ENCODE data around the gene KRTAP17-1.

Gene KRTAP17-1

DNA sequence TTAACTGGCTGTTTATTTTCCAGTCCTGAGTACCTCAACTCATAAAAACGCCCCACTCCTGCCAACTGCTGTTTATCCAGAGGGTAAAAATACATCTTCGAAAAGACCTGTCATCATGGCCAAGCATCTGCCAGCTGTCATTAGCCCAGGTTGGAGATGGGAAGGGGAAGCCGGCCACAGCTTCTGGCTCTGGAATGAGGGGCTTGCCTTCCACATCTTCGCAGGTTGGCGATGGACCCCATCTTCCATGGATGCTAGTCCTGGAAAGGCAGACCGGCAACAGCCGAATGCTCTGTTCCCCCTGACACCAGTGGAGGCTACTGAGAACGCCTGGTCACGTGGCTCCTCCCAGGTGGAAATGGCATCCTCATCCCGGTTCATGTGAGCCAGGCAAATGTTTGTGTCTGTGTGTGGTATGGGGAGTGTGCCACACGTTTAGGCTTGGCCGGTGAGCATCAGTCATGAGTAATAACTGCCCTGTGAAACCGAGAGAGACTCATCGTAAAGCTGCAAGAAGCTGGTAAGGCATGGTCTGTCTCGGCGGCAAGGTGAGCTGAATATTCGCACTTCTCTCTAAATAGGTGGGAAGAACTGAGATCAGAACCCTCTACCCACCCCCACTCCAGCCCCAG is 420 bp upstream of the KRTAP17-1 start:
- H3K9me3 Mint-ChIP-seq: peaks cover 25% of the 10 kb centered on the region
- no peak for DNase-seq
- H3K27me3 Mint-ChIP-seq (ENCODE audit: low read depth, poor library complexity): peaks cover 18% of the 10 kb centered on the region
- H3K4me1 Mint-ChIP-seq: no peaks in the 10 kb centered on the region
- no peak overlapping the region for H3K4me3 Mint-ChIP-seq
- peaks cover 5% of the 10 kb centered on the region for H3K36me3 Mint-ChIP-seq (ENCODE audit: low read depth)
- H3K27ac Mint-ChIP-seq: no peak overlapping the region
- TF ChIP-seq, protein P1, sequence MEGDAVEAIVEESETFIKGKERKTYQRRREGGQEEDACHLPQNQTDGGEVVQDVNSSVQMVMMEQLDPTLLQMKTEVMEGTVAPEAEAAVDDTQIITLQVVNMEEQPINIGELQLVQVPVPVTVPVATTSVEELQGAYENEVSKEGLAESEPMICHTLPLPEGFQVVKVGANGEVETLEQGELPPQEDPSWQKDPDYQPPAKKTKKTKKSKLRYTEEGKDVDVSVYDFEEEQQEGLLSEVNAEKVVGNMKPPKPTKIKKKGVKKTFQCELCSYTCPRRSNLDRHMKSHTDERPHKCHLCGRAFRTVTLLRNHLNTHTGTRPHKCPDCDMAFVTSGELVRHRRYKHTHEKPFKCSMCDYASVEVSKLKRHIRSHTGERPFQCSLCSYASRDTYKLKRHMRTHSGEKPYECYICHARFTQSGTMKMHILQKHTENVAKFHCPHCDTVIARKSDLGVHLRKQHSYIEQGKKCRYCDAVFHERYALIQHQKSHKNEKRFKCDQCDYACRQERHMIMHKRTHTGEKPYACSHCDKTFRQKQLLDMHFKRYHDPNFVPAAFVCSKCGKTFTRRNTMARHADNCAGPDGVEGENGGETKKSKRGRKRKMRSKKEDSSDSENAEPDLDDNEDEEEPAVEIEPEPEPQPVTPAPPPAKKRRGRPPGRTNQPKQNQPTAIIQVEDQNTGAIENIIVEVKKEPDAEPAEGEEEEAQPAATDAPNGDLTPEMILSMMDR (IDR thresholded peaks at IDR 0.05): no peak

DNA sequence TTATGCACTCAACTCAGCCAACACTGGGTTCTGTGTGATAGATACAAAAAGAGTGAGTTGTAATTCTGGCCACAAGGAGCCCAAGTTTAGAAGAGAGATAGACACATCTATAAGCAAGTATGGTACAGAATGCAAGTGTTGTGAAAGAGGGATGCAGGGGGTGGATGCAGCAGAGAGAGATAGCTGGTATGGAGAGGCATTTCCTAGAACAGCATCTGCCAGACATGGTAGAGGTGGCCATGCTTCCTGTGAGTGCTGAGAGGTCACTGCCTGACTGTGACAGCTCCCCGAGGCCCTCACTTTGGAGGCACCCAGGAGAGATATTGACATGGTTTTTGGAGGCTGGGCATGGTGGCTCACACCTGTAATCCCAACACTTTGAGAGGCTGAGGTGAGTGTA is 4.4 kb downstream of the KRTAP17-1 start:
- Mint-ChIP-seq H3K27ac (no peak overlapping the region), H3K36me3 (ENCODE audit: low read depth) (no peaks in the 10 kb centered on the region), H3K4me1 (no peaks in the 10 kb centered on the region), H3K27me3 (ENCODE audit: low read depth, poor library complexity) (peaks cover 22% of the 10 kb centered on the region), H3K4me3 (no peak overlapping the region), H3K9me3 (no peaks in the 10 kb centered on the region)
- DNase-seq: no peak
- TF ChIP-seq, protein P1 (IDR thresholded peaks at IDR 0.05): no peak

DNA sequence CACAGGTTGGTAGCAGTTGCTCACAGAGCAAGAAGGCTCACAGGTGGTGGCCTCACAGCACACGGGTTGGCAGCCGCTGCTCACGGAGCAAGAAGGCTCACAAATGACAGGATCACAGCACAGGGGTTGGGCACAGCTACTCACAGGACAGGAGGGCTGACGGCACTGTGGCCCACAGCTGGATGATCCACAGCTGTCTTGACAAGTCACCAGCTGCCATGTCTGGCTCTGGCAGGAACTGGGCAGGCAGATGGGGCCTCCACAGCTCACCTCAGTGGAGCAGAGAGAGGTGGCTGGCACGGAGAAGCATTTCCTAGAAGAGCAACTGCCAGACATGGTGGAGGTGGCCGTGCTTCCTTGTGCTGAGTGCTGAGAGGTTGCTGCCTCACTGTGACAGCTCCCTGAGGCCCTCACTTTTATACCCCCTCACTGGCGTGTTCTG is 6.6 kb downstream of the KRTAP17-1 start, which contains the start of gene KRTAP16-1:
TSS of gene KRTAP16-1 (minus strand) at position 392 of the 442 bp plus-strand sequence. CDS start at position 336, 56 bp downstream.
- DNase-seq: no peak
- Mint-ChIP-seq H3K36me3 (ENCODE audit: low read depth) (no peaks in the 10 kb centered on the region), H3K27me3 (ENCODE audit: low read depth, poor library complexity) (peaks cover 16% of the 10 kb centered on the region), H3K27ac (no peak within 1 kb of the TSS), H3K9me3 (no peaks in the 10 kb centered on the region), H3K4me1 (no peaks in the 10 kb centered on the region), H3K4me3 (no peak within 1 kb of the TSS)
- TF ChIP-seq, protein P1 (IDR thresholded peaks at IDR 0.05): no peak

DNA sequence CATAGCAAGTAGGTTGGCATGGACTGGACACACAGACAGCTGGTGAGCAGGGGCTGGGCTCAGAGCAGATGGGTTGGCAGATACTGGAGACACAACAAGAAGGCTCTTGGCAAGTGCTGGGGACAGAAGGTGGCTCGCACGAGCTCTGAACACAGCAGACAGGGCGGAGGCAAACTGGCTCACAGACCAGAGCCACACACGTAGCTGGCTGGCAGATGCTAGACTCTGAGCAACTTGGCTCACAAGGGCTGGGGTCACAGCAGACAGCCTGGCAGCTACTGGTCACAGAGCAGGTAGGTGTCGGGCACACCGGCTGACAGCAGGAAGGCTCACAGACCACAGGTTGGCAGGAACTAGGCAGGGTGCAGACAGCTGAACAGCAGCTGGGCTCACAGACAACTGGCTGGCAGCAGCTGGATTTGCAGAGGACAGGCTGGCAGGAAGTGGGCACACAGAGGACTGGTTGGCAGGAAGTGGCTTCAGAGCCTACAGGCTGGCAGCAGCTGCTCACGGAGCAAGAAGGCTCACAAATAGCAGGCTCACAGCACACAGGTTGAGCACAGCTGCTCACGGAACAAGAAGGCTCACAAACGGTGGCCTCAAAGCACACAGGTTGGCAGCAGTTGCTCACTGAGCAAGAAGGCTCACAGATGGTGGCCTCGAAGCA is 7.1 kb downstream of the KRTAP17-1 start:
- TF ChIP-seq, protein P1 (IDR thresholded peaks at IDR 0.05): no peak
- Mint-ChIP-seq H3K4me1 (no peaks in the 10 kb centered on the region), H3K9me3 (no peaks in the 10 kb centered on the region), H3K4me3 (no peak overlapping the region), H3K27me3 (ENCODE audit: low read depth, poor library complexity) (peaks cover 14% of the 10 kb centered on the region), H3K27ac (no peak overlapping the region), H3K36me3 (ENCODE audit: low read depth) (no peaks in the 10 kb centered on the region)
- DNase-seq: no peak

DNA sequence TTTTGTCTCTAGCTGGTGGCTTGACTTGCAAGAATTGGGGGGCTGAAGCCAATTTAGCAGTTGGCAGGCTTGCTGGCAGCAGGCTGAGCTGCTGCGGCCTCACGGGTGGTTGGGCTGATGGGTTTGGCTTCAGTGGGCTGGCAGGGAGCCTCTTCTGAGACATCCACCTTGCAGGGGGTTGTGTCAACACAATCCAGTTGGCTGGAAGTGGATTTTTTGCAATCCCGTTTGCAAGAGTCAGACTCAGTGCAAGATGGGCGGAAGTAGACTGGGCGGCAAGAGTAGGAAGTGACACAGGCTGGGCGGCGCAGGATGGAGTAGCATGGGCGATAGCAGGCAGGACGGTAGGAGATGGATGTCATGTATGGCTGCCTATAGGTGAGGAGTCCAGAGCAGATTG is 7.9 kb downstream of the KRTAP17-1 start:
- H3K27ac Mint-ChIP-seq: no peak overlapping the region
- TF ChIP-seq, protein P1 (IDR thresholded peaks at IDR 0.05): no peak
- H3K4me1 Mint-ChIP-seq: no peaks in the 10 kb centered on the region
- no peak overlapping the region for H3K4me3 Mint-ChIP-seq
- H3K9me3 Mint-ChIP-seq: no peaks in the 10 kb centered on the region
- H3K27me3 Mint-ChIP-seq (ENCODE audit: low read depth, poor library complexity): peaks cover 12% of the 10 kb centered on the region
- no peaks in the 10 kb centered on the region for H3K36me3 Mint-ChIP-seq (ENCODE audit: low read depth)
- no peak for DNase-seq
